Heart left ventricle (tissue), 13 donors: ENCODE results near the gene PSG7.

Experiments used
- CTCF ChIP-seq, 12 donors: fragments of 200-600 bp; sonication (generic) in 4 of 12; IDR thresholded peaks; one replicate each; pipeline versions ENCODE4 v1.5.0 to v1.8.0; 2018 to 2022; ENCODE audit warnings: antibody characterized with exemption in 12 of 12, mild to moderate bottlenecking in 5 of 12
- POLR2A ChIP-seq, 2 donors: fragments of 450-650 bp; IDR thresholded peaks; one replicate each; pipeline ENCODE4 v1.6.1; 2017; ENCODE audit warnings: antibody characterized with exemption in 2 of 2, mild to moderate bottlenecking in 2 of 2, moderate library complexity in 2 of 2
- donor health status: ischemic (EF 13 %, LVEDD 7.1; RV severe dilation, severe dysfunction).
- donor health status: DM: no; HTN: yes; CAD: no.
- donor health status: DM: no; HTN: no; CAD: no.
- donor health status: ischemic (EF 25% LVEDD 6.9; RV normal size, moderate dysfunction).
- donor health status: ischemic (EF 25% LVEDD 5.7; RV mildly dilated, moderate dysfunction).
- donor health status: ischemic (EF 35%, LVEDD 5.7; RV mildly dilated, moderate dysfunction).
- donor health status: nonischemic (EF 11% LVEDD 7.7; RV severe dilation, severe dysfunction).
- donor health status: DM: yes; HTN: yes; CAD: no.
- donor health status: PGD.
- donor health status: ischemic (EF 29% LVEDD 5.4; RV normal size, mild dysfunction).
- donor health status: nonischemic (EF 23%, LVEDD 6.1; RV moderate dilation, normal function).

GRCh38 chr19:42961119-42961518, 24.1 kb upstream of the PSG7 start:
- TF ChIP-seq CTCF (IDR thresholded peaks at IDR 0.05) (no peak), POLR2A (IDR thresholded peaks at IDR 0.05) (no peak)
